OCI-M2 (cell line): Measurements from ENCODE around the gene MLH1.

ENCODE experiments used
- DNase-seq: peaks from one replicate; lab custom pipeline; 2025; ENCODE audit not compliant: unreplicated experiment; lab: John Stamatoyannopoulos, UW

MLH1 gene

DNA sequence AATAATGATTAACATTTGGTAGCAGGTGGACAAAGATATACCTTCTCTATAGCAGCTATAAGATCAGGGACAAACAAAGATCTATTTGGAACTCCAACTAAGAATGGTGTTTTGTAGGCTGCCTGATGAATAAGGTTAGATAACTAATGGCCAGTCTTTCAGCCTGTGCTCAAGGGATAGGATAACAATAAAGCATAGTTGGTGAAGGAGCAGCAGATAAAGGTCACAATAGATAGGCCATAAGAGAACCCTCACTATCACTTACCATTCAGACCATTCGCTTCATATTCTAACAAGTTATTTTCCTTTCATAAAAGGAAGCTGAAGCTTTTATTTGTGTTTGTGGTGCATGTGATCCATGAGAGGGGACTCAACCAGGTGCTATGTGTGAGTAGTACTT is 20.2 kb upstream of the MLH1 start:
- DNase-seq, result no peak

DNA sequence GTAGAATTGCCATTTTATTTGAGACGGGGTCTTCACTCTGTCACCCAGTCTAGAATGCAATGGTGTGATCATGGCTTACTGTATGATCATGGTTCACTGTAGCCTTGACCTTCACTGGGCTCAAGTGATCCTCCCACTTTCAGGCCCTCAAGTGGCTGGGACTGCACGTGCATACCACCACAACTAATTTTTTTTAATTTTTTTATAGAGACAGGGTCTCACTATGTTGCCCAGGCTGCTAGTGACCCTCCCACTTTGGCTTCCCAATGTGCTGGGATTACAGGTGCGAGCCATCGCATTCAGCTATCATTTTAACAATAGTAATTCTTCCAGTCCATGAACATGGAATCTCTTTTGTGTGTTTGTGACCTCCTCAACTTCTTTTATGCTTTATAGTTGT is 12.3 kb upstream of the MLH1 start:
- no peak for DNase-seq

GRCh38 chr3:36988356-36988755 is 5.0 kb upstream of the MLH1 start:
- no peak for DNase-seq

GRCh38 chr3:36989005-36989404 is 4.3 kb upstream of the MLH1 start:
- no peak for DNase-seq

GRCh38 chr3:36989568-36989967 is 3.8 kb upstream of the MLH1 start:
- no peak for DNase-seq

- no peak for DNase-seq
Observed at GRCh38 chr3:36991147-36991546, 2.2 kb upstream of the MLH1 start.

DNA sequence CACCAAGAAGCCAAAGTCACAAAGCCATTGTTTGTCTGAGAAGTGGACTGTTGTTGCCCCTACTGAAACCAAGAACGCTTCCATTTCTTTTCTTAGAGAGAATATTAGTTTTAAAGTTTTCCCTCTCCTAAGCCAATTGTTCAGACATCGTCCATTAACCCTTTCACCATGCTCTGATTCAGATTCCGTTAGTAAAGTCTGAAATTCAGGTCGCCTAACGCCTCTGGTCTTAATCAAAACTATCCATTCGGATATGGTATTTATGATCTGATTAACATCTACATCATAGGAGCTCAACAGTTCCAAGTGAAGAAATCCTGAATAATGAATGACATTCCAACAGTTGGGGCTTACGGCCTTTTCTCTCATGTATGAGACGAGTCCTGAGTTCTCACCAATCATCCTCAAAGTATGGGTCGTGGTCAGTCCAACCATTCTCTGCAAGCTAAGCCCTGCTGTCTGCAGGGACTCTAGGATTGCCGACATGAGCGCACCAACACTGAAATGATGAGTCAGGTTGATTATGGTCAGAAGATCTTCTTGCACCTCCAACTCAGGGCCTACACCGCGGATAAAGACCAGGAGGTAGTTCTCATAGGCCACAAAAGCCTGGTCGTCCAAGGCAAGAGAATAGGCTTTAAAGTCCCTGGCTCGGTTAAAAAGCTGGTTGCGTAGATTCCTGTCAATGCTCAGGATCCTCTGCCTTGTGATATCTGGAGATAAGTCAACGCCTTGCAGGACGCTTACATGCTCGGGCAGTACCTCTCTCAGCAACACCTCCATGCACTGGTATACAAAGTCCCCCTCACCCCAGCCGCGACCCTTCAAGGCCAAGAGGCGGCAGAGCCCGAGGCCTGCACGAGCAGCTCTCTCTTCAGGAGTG is 1.2 kb upstream of the MLH1 start:
- DNase-seq, result no peak

DNA sequence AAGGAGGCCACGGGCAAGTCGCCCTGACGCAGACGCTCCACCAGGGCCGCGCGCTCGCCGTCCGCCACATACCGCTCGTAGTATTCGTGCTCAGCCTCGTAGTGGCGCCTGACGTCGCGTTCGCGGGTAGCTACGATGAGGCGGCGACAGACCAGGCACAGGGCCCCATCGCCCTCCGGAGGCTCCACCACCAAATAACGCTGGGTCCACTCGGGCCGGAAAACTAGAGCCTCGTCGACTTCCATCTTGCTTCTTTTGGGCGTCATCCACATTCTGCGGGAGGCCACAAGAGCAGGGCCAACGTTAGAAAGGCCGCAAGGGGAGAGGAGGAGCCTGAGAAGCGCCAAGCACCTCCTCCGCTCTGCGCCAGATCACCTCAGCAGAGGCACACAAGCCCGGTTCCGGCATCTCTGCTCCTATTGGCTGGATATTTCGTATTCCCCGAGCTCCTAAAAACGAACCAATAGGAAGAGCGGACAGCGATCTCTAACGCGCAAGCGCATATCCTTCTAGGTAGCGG is 452 bp upstream of the MLH1 start, which contains the start of gene EPM2AIP1:
Gene EPM2AIP1 (minus strand): TSS at position 326 of the 520 bp plus-strand sequence. CDS start 54 bp downstream, at position 272.
- DNase-seq, result no peak

GRCh38 chr3:37014620-37015019 is 21.3 kb downstream of the MLH1 start:
- DNase-seq, result no peak

DNA sequence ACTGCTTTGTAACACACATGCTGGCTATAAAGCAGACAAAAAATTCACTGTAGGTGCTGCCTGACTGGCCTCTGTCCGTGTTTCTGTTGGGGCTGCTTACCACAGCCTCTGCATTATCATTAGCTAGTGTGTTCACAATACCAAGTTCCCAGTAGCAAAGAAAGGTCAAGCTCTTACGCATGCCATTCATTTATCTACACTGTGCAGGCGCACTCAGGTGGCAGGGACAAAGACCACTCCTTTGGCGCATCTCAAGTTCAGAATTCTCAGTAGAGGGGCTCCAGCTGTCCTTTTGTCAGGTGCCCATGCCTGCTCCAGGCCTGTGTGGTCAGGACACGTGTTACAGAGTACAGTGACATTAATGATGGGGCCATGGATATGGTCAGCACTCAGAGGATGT is 22.3 kb downstream of the MLH1 start:
- no peak for DNase-seq

DNA sequence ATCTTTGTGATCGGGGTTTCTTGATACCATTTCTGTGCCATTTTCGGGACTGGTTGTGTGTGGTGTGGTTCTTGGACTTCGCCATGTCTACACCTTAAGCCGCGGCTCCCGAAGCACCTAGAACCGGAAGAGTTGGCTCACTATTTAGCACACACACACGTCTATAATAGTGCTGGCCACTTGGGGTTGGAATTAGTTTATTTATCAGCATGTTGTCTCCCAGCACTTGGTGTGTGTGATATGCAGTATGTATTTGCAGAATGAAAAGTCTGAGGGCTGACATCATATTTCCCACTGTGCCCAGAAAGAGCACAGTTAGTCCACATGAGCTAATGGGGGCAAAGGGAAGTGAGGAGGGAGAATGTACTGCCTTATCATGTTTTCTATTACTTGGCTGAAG is 23.6 kb downstream of the MLH1 start:
- DNase-seq, result no peak

GRCh38 chr3:37017683-37018082 is 24.4 kb downstream of the MLH1 start:
- DNase-seq, result no peak

DNA sequence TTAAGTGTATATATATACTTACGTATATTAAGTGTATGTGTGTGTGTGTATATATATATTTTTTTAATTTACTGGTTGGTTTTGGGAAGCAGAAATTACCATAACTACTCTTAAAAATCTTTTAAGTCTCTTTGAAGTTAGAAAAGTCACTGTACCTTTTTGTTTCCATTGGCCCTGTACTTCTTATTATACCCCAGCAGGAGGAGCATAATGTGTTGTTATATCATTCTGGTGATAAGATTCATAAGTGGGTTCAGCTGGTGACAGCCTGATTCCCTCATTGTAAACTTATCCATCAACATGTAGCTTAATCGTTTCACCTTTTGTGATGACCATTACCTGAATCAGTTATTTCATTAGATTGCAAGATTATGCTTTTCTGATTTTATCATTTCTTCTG is 30.8 kb downstream of the MLH1 start:
- DNase-seq, result no peak

DNA sequence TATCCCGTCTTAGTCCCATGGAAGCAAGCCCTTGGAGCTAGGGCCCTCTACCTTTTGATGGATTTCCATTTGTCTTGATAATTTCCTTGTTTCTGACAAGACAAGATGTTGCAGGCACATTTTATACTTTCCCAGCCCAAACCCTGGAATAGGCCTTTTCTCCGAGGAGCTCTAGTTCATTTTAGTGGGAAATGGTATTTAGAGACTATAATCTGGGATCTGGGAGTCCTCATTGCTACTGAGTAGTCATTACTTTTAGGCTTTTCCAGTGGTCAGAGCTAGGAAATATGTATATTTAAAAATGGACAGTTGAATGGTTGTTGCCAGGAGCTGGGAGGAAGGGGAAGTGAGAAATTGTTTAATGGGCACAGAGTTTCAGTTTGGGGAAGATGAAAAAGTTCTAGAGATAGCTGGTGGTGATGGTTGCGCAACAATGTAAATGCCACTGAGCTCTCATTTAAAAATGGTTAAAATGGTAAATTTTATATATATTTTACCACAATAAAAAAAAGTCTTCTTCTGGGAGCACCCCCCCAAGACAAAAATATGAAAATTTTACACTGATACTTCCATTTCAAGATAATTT is 31.6 kb downstream of the MLH1 start:
- DNase-seq, result no peak

- no peak for DNase-seq
Observed at GRCh38 chr3:37025561-37026335, 32.4 kb downstream of the MLH1 start.

GRCh38 chr3:37026851-37027250 is 33.5 kb downstream of the MLH1 start:
- DNase-seq, result no peak

DNA sequence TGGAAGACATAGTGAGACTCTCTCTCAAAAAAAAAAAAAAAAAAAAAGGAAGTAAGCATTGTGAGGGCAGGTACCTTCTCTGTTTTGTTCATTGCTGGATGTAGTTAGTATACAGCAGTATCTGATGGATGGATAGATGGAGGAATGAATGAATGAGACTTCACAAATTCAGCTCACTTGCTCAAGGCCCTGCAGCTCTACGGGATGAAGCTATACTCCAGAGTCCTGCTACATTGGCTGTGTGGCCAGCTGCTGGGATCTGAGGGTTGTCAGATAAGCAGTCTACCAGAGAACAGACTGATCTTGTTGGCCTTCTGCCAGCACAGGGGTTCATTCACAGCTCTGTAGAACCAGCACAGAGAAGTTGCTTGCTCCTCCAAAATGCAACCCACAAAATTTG is 35.0 kb downstream of the MLH1 start:
- no peak for DNase-seq

- no peak for DNase-seq
Observed at GRCh38 chr3:37029111-37029510, 35.8 kb downstream of the MLH1 start.

DNA sequence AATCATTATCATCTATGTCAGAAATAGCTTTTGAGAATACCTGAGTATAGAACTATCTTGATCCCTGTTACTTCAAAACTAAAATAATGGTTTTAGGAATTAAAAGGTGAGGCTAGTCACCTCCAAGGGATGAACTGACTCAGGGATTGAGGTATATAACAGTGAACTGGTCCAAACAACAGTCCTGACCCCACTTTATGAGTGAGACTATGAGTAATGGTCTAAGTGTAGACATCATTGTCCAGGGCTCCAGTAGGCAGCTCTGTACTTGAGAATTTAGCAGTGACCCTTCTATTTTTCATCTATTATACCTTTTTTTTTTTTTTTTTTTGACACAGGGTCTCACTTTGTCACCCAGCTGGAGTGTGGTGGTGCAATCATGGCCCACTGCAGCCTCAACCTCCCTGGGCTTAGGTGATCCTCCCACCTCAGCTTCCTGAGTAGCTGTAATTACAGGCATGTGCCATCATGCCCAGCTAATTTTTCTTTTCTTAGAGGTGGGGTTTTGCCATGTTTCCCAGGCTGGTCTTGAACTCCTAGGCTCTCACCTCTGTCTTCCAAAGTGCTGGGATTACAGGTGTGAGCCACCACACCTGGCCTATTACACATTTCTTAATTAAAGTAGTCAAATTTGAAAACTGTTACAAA is 36.3 kb downstream of the MLH1 start:
- DNase-seq, result no peak

- no peak for DNase-seq
Observed at GRCh38 chr3:37030588-37030987, 37.3 kb downstream of the MLH1 start.

DNA sequence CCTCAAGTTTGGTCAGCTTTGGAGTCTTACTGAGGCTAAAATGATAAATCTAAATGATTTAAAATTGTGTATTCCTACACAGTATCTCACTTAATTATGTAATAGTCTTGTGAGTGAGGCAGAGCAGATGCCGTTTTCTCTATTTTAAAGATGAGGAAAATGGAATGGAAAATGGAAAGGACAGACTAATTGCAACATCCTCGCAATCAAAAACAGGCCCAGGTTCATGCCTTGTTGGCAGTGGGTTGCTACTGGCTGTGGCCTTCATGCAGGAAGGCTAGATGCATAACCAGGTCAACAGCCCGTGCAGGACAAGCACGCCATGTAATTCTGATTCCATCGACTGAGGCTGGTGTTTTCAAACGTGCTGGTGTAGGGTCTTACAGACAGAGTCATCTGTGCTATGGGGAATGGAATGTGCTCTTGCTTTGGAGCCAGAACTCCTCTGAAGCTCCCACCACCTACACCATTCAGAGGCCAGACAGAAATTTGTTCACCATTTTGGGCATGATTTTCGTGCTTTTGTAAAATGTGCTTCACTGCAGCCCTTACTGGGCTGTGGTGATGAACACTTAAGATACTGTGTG is 37.9 kb downstream of the MLH1 start:
- DNase-seq, result no peak
